IMR-90 (cell line): ENCODE data around the gene ANKRD24. TPM values are rescaled to one million over a fixed set of nuclear protein-coding genes. Genes with fewer than 3 reads are reported as not detected.

Experiments
- ATAC-seq: fragments of 200-7000 bp; cut with Tn5 transposase; 2 replicates; pipeline ENCODE4 v1.9.1; 2020; ENCODE audit warnings: low read depth, mild to moderate bottlenecking, moderate library complexity
- BruUV-seq: library from RNA; stranded (reverse); fragments of 400-500 nt; replicated peaks from 2 replicates; lab custom pipeline; 2021; lab: Mats Ljungman, UMichigan
- CTCF ChIA-PET: fragments of 300-600 bp; formaldehyde crosslinking; extraction: SDS; loops from one replicate; lab custom pipeline; 2021; ENCODE audit warnings: antibody characterized with exemption; lab: Yijun Ruan, JAX
- POLR2A ChIA-PET: fragments of 300-600 bp; sonication (Branson Sonifier 250); formaldehyde crosslinking; loops from one replicate; lab custom pipeline; 2022; ENCODE audit warnings: antibody characterized with exemption; ENCODE audit not compliant: unreplicated experiment; lab: Charles Lee
- DNase-seq: peaks from one replicate; pipeline ENCODE4 v3.0.0; 2013
- H2AFZ ChIP-seq: replicated peaks from 2 replicates; pipeline ENCODE3; 2013; ENCODE audit warnings: low read length, mild to moderate bottlenecking; ENCODE audit not compliant: poor library complexity
- H2AK5ac ChIP-seq: 2 replicates; pipeline ENCODE4 v1.6.1; 2013; ENCODE audit warnings: low read depth, low read length, inconsistent platforms
- H2AK9ac ChIP-seq: replicated peaks from 2 replicates; pipeline ENCODE3; 2013; ENCODE audit warnings: mild to moderate bottlenecking, low read depth, low read length, moderate library complexity; ENCODE audit not compliant: poor library complexity
- H2BK120ac ChIP-seq: 2 replicates; pipeline ENCODE4 v1.6.1; 2013; ENCODE audit warnings: low read depth, low read length, inconsistent platforms
- H2BK15ac ChIP-seq: 3 replicates; pipeline ENCODE4 v1.6.1; 2013; ENCODE audit warnings: low read depth, low read length, inconsistent platforms
- H2BK20ac ChIP-seq: 2 replicates; pipeline ENCODE4 v1.6.1; 2013; ENCODE audit warnings: low read depth, mild to moderate bottlenecking, inconsistent platforms, low read length, moderate library complexity
- H2BK5ac ChIP-seq: 2 replicates; pipeline ENCODE4 v1.6.1; 2013; ENCODE audit warnings: mild to moderate bottlenecking, low read depth, low read length, inconsistent platforms; ENCODE audit not compliant: poor library complexity, severe bottlenecking
- H3K14ac ChIP-seq: replicated peaks from 2 replicates; pipeline ENCODE4 v1.6.1; 2013; ENCODE audit warnings: low read depth, low read length, inconsistent platforms
- H3K18ac ChIP-seq: 2 replicates; pipeline ENCODE4 v1.6.1; 2013; ENCODE audit warnings: low read depth, low read length, control low read depth
- H3K23ac ChIP-seq: 2 replicates; pipeline ENCODE4 v1.6.1; 2013; ENCODE audit warnings: low read depth, low read length, inconsistent platforms
- H3K27ac ChIP-seq: 2 replicates; pipeline ENCODE4 v1.5.1; 2013; ENCODE audit warnings: mild to moderate bottlenecking, control low read depth, low read length; ENCODE audit not compliant: insufficient read depth
- H3K27me3 ChIP-seq: 2 replicates; pipeline ENCODE4 v1.6.1; 2013; ENCODE audit warnings: low read length; ENCODE audit not compliant: control insufficient read depth, insufficient read depth
- H3K36me3 ChIP-seq: 2 replicates; pipeline ENCODE4 v1.6.1; 2013; ENCODE audit warnings: low read length, mixed read lengths; ENCODE audit not compliant: control insufficient read depth, insufficient read depth
- H3K4ac ChIP-seq: 2 replicates; pipeline ENCODE4 v1.6.1; 2013; ENCODE audit warnings: low read depth, low read length, inconsistent platforms
- H3K4me1 ChIP-seq: 2 replicates; pipeline ENCODE4 v1.6.1; 2013; ENCODE audit warnings: low read length, mixed read lengths; ENCODE audit not compliant: control insufficient read depth, insufficient read depth
- H3K4me2 ChIP-seq: 2 replicates; pipeline ENCODE4 v1.6.1; 2013; ENCODE audit warnings: low read depth, mild to moderate bottlenecking, control low read depth, low read length, moderate library complexity
- H3K4me3 ChIP-seq: 2 replicates; pipeline ENCODE4 v1.5.1; 2013; ENCODE audit warnings: low read depth, mild to moderate bottlenecking, control low read depth, low read length, moderate library complexity; ENCODE audit not compliant: insufficient read depth
- H3K56ac ChIP-seq: 2 replicates; pipeline ENCODE4 v1.6.1; 2013; ENCODE audit warnings: low read length, inconsistent platforms; ENCODE audit not compliant: insufficient read depth; ENCODE audit errors: extremely low read depth
- H3K79me1 ChIP-seq, 2 experiments: 2 replicates each; pipeline ENCODE4 v1.6.1; 2013; ENCODE audit warnings: low read length in 2 of 2, inconsistent platforms in 1 of 2, low read depth in 1 of 2
- H3K9ac ChIP-seq: 2 replicates; pipeline ENCODE4 v1.6.1; 2013; ENCODE audit warnings: low read depth, low read length, control low read depth
- H3K9me1 ChIP-seq: 2 replicates; pipeline ENCODE4 v1.6.1; 2013; ENCODE audit warnings: low read length, inconsistent platforms; ENCODE audit not compliant: insufficient read depth
- H3K9me3 ChIP-seq: 2 replicates; pipeline ENCODE4 v1.6.1; 2013; ENCODE audit warnings: low read length; ENCODE audit not compliant: control insufficient read depth, insufficient read depth
- H4K20me1 ChIP-seq: 2 replicates; pipeline ENCODE4 v1.6.1; 2013; ENCODE audit warnings: low read length, inconsistent platforms; ENCODE audit not compliant: insufficient read depth
- H4K5ac ChIP-seq: 2 replicates; pipeline ENCODE4 v1.6.1; 2013; ENCODE audit warnings: mild to moderate bottlenecking, low read depth, low read length, control low read depth
- H4K8ac ChIP-seq, 2 experiments: 2 replicates each; pipeline ENCODE4 v1.6.1; 2013; ENCODE audit warnings: low read depth in 2 of 2, low read length in 2 of 2, control low read depth in 1 of 2, inconsistent platforms in 1 of 2
- H4K91ac ChIP-seq: 2 replicates; pipeline ENCODE4 v1.6.1; 2013; ENCODE audit warnings: low read depth, low read length, inconsistent platforms; ENCODE audit not compliant: insufficient read depth
- BHLHE40 ChIP-seq: fragments of 150-350 bp; IDR thresholded peaks from 2 replicates; pipeline ENCODE4 v1.6.1; 2016; ENCODE audit warnings: mild to moderate bottlenecking, low read depth, low read length
- CHD1 ChIP-seq: IDR thresholded peaks from 2 replicates; pipeline ENCODE4 v1.6.1; 2012; ENCODE audit warnings: low read depth, low read length, improper control_type of control experiment
- FOS ChIP-seq: fragments of 150-350 bp; IDR thresholded peaks from 2 replicates; pipeline ENCODE4 v1.6.1; 2016; ENCODE audit warnings: low read depth, low read length
- MAFK ChIP-seq: IDR thresholded peaks from 2 replicates; pipeline ENCODE4 v1.6.1; 2012; ENCODE audit warnings: low read depth, low read length, improper control_type of control experiment
- NFE2L2 ChIP-seq: fragments of 150-350 bp; IDR thresholded peaks from 2 replicates; pipeline ENCODE4 v1.6.1; 2016; ENCODE audit warnings: low read depth, mild to moderate bottlenecking, low read length
- POLR2A ChIP-seq: IDR thresholded peaks from 2 replicates; pipeline ENCODE4 v1.6.1; 2012; ENCODE audit warnings: mild to moderate bottlenecking, low read depth, low read length
- RAD21 ChIP-seq: IDR thresholded peaks from 2 replicates; pipeline ENCODE4 v1.6.1; 2012; ENCODE audit warnings: low read length, improper control_type of control experiment
- RCOR1 ChIP-seq: IDR thresholded peaks from 2 replicates; pipeline ENCODE4 v1.6.1; 2012; ENCODE audit warnings: mild to moderate bottlenecking, low read length, improper control_type of control experiment; ENCODE audit not compliant: insufficient replicate concordance
- RFX5 ChIP-seq: IDR thresholded peaks from 2 replicates; pipeline ENCODE4 v1.8.0; 2012; ENCODE audit warnings: low read depth, mild to moderate bottlenecking, low read length, moderate library complexity
- SMC3 ChIP-seq: fragments of 150-350 bp; IDR thresholded peaks from 2 replicates; pipeline ENCODE4 v1.6.1; 2016; ENCODE audit warnings: low read depth, mild to moderate bottlenecking, antibody characterized with exemption, low read length, moderate library complexity
- WGBS, 2 experiments: methylation state at CpG; one replicate each; pipeline versions ENCODE4 v1.1.5 to v1.1.7; 2013; ENCODE audit warnings: missing lambda C conversion rate in 2 of 2; ENCODE audit not compliant: insufficient read length in 1 of 2; ENCODE audit errors: extremely low coverage in 2 of 2; 5-methylcytosine and 5-hydroxymethylcytosine counted together
- dilution Hi-C: fragments of 300-500 bp; cut with HindIII; formaldehyde crosslinking; loops from one replicate; pipeline ENCODE4 v1.14.3; 2018; ENCODE audit warnings: low sequenced_read_pairs; ENCODE audit not compliant: unreplicated experiment
- in situ Hi-C: fragments of 300-500 bp; cut with MboI; formaldehyde crosslinking; loops from 3 replicates; pipeline ENCODE4 v1.14.3; 2019; ENCODE audit warnings: low sequenced_read_pairs, inconsistent platforms, mixed read lengths
- intact Hi-C: fragments of 100-400 bp; cut with micrococcal nuclease; formaldehyde crosslinking; loops from 2 replicates; pipeline ENCODE4 v1.10.0; 2022
- polyA plus RNA-seq, 3 experiments: library from polyadenylated mRNA; depleted of rRNA; stranded (reverse); fragments of >200 nt; gene quantifications; 2 replicates each; pipeline ENCODE4 v1.2.3, GENCODE V29; 2012; ENCODE audit warnings: low replicate concordance in 1 of 3
- total RNA-seq: library from RNA; depleted of rRNA; stranded (reverse); fragments of >200 nt; gene quantifications from 2 replicates; pipeline ENCODE4 v1.2.3, GENCODE V29; 2012
- TF ChIP-seq, protein P1 (sequence below): conservative IDR thresholded peaks from 2 replicates; pipeline ENCODE4 v1.5.1; 2012; ENCODE audit warnings: mild to moderate bottlenecking, low read depth, low read length, improper control_type of control experiment
- TF ChIP-seq, protein P2 (sequence below): fragments of 150-350 bp; IDR thresholded peaks from 2 replicates; pipeline ENCODE4 v1.6.1; 2016; ENCODE audit warnings: low read depth, mild to moderate bottlenecking, low read length, moderate library complexity, borderline replicate concordance

The ANKRD24 gene
- total and polyA plus RNA-seq, 2 of the 4 experiments (the other 2 are of a cell fraction): 0.18 to 0.21 TPM

DNA sequence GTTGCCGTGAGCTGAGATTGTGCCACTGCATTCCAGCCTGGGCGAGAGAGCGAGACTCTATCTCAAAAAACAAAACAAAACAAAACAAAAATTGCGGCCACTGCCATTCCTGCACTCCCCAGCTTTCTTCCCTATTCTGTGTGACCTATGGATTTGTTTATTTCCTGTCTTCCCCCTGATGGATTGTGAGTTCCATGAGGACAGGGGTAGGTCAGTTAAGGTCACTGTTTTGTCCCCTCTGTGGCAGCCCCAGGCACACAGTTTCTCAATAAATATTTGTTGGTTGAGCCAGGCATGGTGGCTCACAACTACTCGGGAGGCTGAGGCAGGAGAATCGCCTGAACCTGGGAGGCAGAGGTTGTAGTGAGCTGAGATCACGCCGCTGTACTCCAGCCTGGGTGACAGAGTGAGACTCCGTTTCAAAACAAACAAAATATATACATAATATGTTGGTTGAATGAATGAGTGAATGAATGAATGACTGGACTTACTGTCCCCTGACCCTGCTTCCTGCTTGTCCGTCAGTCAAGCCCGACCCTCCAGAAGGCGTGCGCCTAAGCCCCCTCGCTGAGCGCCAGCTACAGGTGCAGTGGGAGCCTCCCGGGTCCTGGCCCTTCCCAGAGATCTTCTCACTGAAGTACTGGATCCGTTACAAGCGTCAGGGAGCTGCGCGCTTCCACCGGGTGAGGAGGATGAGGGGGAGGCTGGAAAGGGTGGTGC lies 51.8 kb downstream of the ANKRD24 start:
- no peak overlapping the region for H2AK5ac ChIP-seq
- peaks cover 6% of the 10 kb centered on the region for H3K27me3 ChIP-seq
- no peak overlapping the region; the same call in 1 of the 2 replicates for H3K4me2 ChIP-seq
- no peak overlapping the region for H3K56ac ChIP-seq
- no peak overlapping the region for H2AK9ac ChIP-seq
- H3K9ac ChIP-seq: no peak overlapping the region
- H3K9me1 ChIP-seq: no peaks in the 10 kb centered on the region; the same call in 1 of the 2 replicates
- DNase-seq (no peak), ATAC-seq (no peak)
- ChIA-PET CTCF (no interaction called here), POLR2A (no interaction called here)
- H3K27ac ChIP-seq: no peak overlapping the region
- H2AFZ ChIP-seq: peak overlapping the region; percentile 63
- no peaks in the 10 kb centered on the region for H4K20me1 ChIP-seq
- H4K8ac ChIP-seq: no peak overlapping the region
- H2BK15ac ChIP-seq: no peak overlapping the region
- TF ChIP-seq FOS (no peak), RAD21 (no peak), RFX5 (no peak), RCOR1 (no peak), POLR2A (no peak), SMC3 (no peak), NFE2L2 (no peak), MAFK (no peak), CHD1 (no peak), BHLHE40 (no peak)
- TF ChIP-seq, protein P1, sequence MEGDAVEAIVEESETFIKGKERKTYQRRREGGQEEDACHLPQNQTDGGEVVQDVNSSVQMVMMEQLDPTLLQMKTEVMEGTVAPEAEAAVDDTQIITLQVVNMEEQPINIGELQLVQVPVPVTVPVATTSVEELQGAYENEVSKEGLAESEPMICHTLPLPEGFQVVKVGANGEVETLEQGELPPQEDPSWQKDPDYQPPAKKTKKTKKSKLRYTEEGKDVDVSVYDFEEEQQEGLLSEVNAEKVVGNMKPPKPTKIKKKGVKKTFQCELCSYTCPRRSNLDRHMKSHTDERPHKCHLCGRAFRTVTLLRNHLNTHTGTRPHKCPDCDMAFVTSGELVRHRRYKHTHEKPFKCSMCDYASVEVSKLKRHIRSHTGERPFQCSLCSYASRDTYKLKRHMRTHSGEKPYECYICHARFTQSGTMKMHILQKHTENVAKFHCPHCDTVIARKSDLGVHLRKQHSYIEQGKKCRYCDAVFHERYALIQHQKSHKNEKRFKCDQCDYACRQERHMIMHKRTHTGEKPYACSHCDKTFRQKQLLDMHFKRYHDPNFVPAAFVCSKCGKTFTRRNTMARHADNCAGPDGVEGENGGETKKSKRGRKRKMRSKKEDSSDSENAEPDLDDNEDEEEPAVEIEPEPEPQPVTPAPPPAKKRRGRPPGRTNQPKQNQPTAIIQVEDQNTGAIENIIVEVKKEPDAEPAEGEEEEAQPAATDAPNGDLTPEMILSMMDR: no peak
- TF ChIP-seq, protein P2, sequence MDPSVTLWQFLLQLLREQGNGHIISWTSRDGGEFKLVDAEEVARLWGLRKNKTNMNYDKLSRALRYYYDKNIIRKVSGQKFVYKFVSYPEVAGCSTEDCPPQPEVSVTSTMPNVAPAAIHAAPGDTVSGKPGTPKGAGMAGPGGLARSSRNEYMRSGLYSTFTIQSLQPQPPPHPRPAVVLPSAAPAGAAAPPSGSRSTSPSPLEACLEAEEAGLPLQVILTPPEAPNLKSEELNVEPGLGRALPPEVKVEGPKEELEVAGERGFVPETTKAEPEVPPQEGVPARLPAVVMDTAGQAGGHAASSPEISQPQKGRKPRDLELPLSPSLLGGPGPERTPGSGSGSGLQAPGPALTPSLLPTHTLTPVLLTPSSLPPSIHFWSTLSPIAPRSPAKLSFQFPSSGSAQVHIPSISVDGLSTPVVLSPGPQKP: no peak
- no peak overlapping the region for H3K14ac ChIP-seq
- H3K79me1 ChIP-seq: no peaks in the 10 kb centered on the region
- H2BK5ac ChIP-seq: no peak overlapping the region
- H3K4ac ChIP-seq: no peak overlapping the region
- H3K4me1 ChIP-seq: peaks cover under 1% of the 10 kb centered on the region; the same call in 1 of the 2 replicates
- H3K4me3 ChIP-seq: no peak overlapping the region
- BruUV-seq: no TSS peak
- no peak overlapping the region for H2BK20ac ChIP-seq
- no peaks in the 10 kb centered on the region for H3K36me3 ChIP-seq
- intact Hi-C loops (no loop called here), dilution Hi-C loops (no loop called here), in situ Hi-C loops (no loop called here)
- H4K5ac ChIP-seq: no peak overlapping the region
- H3K18ac ChIP-seq: no peak overlapping the region
- no CpG with 5 or more reads among the region's 21 CpGs for WGBS, 2 experiments
- H3K23ac ChIP-seq: no peak overlapping the region
- no peak overlapping the region for H2BK120ac ChIP-seq
- H4K91ac ChIP-seq: no peak overlapping the region
- H3K9me3 ChIP-seq: no peaks in the 10 kb centered on the region
